K562 treated with DMSO at 1 percent for 48 hours (cell line): ENCODE measurements around the gene TPCN1. TPM values are rescaled to one million over a fixed set of nuclear protein-coding genes. Genes with fewer than 3 reads are reported as not detected.

Experiments
- total RNA-seq: library from RNA; unstranded; fragments of 300-600 nt; gene quantifications from 2 replicates; pipeline ENCODE4 v1.2.3, GENCODE V29; 2022; ENCODE audit warnings: low replicate concordance; ENCODE audit errors: extremely low read depth

The TPCN1 gene
- not detected in 2 replicates for total RNA-seq

DNA sequence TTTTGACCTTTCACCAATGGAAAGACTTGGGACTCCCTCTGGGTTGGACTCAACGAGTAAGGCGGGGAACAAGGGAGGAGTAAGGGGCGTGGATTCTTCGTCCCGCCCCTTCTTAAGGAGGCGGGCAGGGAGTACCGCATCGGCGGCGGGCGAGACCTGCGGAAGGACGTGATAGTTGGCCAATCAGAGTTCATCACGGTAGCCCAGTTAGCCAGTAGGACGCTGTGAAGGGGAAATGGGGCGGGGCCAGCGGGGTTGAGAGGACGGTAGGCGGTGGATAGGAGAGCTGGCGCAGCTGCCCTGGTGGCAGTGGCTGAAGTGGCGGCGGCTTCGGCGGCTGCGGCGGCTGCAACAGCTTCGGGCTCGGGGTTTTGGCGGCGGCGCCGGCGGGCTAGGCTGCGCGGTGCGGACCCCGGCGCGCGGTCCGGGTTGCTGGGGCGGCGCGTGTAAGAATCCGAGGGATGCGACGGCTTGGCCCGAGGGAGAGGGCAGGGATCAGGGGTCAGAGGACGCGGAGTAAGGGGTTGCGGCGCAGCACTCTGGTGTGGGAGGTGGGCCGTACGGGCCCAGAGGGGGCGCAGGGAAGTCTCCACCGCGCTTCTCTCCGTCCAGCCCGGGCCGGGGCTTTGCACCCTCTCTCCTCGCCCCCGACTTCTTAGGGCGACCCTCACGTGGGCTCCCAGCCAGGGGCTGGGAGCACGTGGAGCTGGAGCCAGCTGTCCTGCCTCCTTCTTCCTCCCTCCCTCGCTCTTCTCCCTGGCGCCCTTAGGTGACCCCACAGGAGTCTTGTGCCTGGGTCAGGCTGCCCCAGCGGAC lies at the start of gene TPCN1:
TSS of gene TPCN1 (plus strand) at position 284 of the 816 bp plus-strand sequence. CDS start 5,389 bp downstream, outside the sequence.

GRCh38 chr12:113185180-113186032 lies 35.9 kb upstream of the TPCN1 start, which contains the start of the genes DDX54 and RITA1:
DDX54 (minus strand) TSS chr12:113185478; CDS start chr12:113185451, 27 bp downstream.
RITA1 (plus strand) TSS chr12:113185721; CDS start chr12:113186747, 1,026 bp downstream.

GRCh38 chr12:113334786-113335539 lies 113.7 kb downstream of the TPCN1 start, which contains the start of gene SLC8B1:
SLC8B1 (minus strand) TSS chr12:113335109; CDS start chr12:113332878, 2,231 bp downstream.

Other genes starting within 250 kb of the TPCN1 start
- not detected in 2 replicates for gene OAS2, start 242.9 kb upstream of the TPCN1 start, total RNA-seq
- not detected in 2 replicates for gene DTX1, start 164.7 kb upstream of the TPCN1 start, total RNA-seq
- gene RASAL1, start 85.7 kb upstream of the TPCN1 start, total RNA-seq, result not detected in 2 replicates
- not detected in 2 replicates for gene CFAP73, start 71.7 kb upstream of the TPCN1 start, total RNA-seq
- not detected in 2 replicates for gene DDX54, start 36.0 kb upstream of the TPCN1 start, total RNA-seq
- not detected in 2 replicates for gene RITA1, start 35.7 kb upstream of the TPCN1 start, total RNA-seq
- not detected in 2 replicates for gene SLC8B1, start 113.6 kb downstream of the TPCN1 start, total RNA-seq
- gene PLBD2, start 137.1 kb downstream of the TPCN1 start, total RNA-seq, result not detected in 2 replicates
- not detected in 2 replicates for gene SDS, start 182.4 kb downstream of the TPCN1 start, total RNA-seq
- gene SDSL, start 200.9 kb downstream of the TPCN1 start, total RNA-seq, result not detected in 2 replicates